Thyroid gland (tissue), 4 donors: Measurements from ENCODE around the gene VWC2L. TPM values are rescaled to one million over a fixed set of nuclear protein-coding genes. Genes with fewer than 3 reads are reported as not detected.

Experiments used
- DNase-seq, 2 donors: peaks; one replicate each; pipeline ENCODE4 v3.0.0-alpha.2; 2019
- H3K27ac ChIP-seq, 3 donors: fragments of 200-600 bp; sonication (generic); 1 replicate in 2 of 3; 2 replicates in 1 of 3; pipeline ENCODE4 v1.5.1; 2016 to 2019; ENCODE audit warnings: mild to moderate bottlenecking in 1 of 3, moderate library complexity in 1 of 3
- H3K27me3 ChIP-seq: fragments of 200-600 bp; sonication (generic); one replicate; pipeline ENCODE4 v1.5.1; 2019
- H3K36me3 ChIP-seq, 2 donors: fragments of 200-600 bp; sonication (generic); one replicate each; pipeline ENCODE4 v1.5.1; 2016 to 2019
- H3K4me1 ChIP-seq, 2 donors: fragments of 200-600 bp; sonication (generic); one replicate each; pipeline ENCODE4 v1.5.1; 2017 to 2019
- H3K4me3 ChIP-seq, 3 donors: fragments of 200-600 bp; sonication (generic); replicated peaks in 1 of 3; 1 replicate in 2 of 3; 2 replicates in 1 of 3; pipeline ENCODE4 v1.5.1; 2016; ENCODE audit warnings: mild to moderate bottlenecking in 1 of 3
- H3K9me3 ChIP-seq: fragments of 200-600 bp; sonication (generic); one replicate; pipeline ENCODE4 v1.5.1; 2017
- POLR2A ChIP-seq, 2 donors: fragments of 450-650 bp; IDR thresholded peaks; one replicate each; pipeline ENCODE4 v1.6.1; 2017; ENCODE audit warnings: antibody characterized with exemption in 2 of 2, mild to moderate bottlenecking in 2 of 2, moderate library complexity in 1 of 2
- WGBS, 2 donors: methylation state at CpG; one replicate each; pipeline ENCODE4 v1.1.5; 2017; 5-methylcytosine and 5-hydroxymethylcytosine counted together
- intact Hi-C: fragments of 100-400 bp; cut with DNase I; formaldehyde crosslinking; loops from one replicate; pipeline ENCODE4 v1.15.1; 2023
- total RNA-seq, 4 donors: library from RNA; depleted of rRNA; stranded (reverse); fragments of >200 nt; gene quantifications; one replicate each; pipeline ENCODE4 v1.2.3, GENCODE V29; 2016
- TF ChIP-seq, protein P1 (sequence below), 6 experiments: fragments of 200-600 bp in 3 of 6; fragments of 450-650 bp in 3 of 6; sonication (generic) in 3 of 6; IDR thresholded peaks; one replicate each; pipeline ENCODE4 v1.5.1; 2016 to 2019; ENCODE audit warnings: antibody characterized with exemption in 6 of 6, mild to moderate bottlenecking in 2 of 6, inconsistent platforms in 1 of 6, moderate library complexity in 1 of 6

The VWC2L gene
- total RNA-seq, 4 donors from 2014 or later, result not detected

DNA sequence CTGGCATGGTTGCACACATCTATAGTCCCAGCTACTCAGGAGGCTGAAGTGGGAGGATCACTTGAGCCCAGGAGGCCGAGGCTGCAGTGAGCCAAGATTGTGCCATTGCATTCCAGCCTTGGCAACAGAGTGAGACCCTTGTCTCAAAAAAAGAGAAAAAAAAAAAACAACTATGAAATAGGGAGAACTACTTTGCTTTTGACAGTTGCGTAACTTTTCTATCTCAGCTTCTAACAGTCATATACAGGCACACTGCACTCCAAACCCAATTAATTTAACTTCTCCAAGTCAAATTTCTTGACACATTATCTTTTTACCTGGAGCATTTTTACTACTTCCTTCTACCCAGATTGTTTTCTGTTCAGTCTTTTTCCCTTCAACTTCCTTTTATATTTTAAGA is 24.1 kb upstream of the VWC2L start:
- 86 to 89% methylated on average over 2 of the region's 2 CpGs for WGBS, 2 donors
- intact Hi-C loops, result no loop called here
- no peak for DNase-seq

DNA sequence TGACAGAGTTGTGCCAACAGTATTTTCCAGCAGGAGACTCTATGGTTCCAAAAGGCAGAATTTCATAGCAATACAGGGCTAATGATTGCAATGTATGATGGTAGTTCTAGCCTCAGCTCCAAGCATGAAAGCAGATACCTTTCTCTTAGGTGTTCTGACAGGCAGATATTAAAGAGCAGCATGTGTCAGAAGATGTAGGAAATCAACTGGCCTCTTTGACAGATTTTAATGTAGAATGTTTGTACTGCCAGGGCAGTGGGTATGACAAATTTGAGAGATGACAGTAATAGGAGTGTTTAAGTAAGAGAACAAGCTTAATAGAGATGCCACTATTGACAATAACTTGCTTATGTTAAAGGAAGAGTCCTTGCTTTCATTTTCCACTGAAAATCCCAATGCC is 21.5 kb upstream of the VWC2L start:
- Histone ChIP-seq H3K27me3 (no peaks in the 10 kb centered on the region), H3K4me1 (no peaks in the 10 kb centered on the region), H3K9me3 (no peaks in the 10 kb centered on the region), H3K4me3 (no peak overlapping the region), H3K36me3 (no peaks in the 10 kb centered on the region), H3K27ac (no peak overlapping the region)
- no peak for DNase-seq
- intact Hi-C loops, result no loop called here
- TF ChIP-seq POLR2A (IDR thresholded peaks at IDR 0.05), result no peak
- TF ChIP-seq, protein P1, sequence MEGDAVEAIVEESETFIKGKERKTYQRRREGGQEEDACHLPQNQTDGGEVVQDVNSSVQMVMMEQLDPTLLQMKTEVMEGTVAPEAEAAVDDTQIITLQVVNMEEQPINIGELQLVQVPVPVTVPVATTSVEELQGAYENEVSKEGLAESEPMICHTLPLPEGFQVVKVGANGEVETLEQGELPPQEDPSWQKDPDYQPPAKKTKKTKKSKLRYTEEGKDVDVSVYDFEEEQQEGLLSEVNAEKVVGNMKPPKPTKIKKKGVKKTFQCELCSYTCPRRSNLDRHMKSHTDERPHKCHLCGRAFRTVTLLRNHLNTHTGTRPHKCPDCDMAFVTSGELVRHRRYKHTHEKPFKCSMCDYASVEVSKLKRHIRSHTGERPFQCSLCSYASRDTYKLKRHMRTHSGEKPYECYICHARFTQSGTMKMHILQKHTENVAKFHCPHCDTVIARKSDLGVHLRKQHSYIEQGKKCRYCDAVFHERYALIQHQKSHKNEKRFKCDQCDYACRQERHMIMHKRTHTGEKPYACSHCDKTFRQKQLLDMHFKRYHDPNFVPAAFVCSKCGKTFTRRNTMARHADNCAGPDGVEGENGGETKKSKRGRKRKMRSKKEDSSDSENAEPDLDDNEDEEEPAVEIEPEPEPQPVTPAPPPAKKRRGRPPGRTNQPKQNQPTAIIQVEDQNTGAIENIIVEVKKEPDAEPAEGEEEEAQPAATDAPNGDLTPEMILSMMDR (IDR thresholded peaks at IDR 0.05), result no peak

More for the DNA sequence above, 24.1 kb upstream of the VWC2L start:
- TF ChIP-seq, protein P1 (IDR thresholded peaks at IDR 0.05), result no peak
- TF ChIP-seq POLR2A (IDR thresholded peaks at IDR 0.05), result no peak
- H3K27ac ChIP-seq, result no peak overlapping the region
- no peaks in the 10 kb centered on the region for H3K27me3 ChIP-seq
- H3K4me1 ChIP-seq, result no peaks in the 10 kb centered on the region
- no peaks in the 10 kb centered on the region for H3K9me3 ChIP-seq
- no peak overlapping the region for H3K4me3 ChIP-seq
- H3K36me3 ChIP-seq, result no peaks in the 10 kb centered on the region

DNA sequence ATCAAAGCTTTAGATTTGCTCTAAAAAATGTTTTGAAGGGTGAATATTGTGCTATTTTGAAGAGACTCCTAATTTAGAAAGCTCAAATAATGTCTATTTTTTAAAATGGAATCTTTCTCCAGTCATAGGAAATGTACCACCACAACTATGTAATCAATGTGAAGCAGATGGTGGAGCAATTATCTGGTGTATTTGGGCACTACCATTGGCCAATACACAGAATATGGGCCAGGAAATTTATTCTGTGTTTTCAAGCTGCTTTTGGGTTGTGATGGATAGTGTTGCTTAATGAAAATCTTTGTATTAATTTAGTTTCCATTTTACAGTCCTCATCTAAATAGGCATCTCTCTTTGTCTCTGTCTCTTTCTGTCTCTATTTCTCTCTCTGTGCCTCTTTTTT is 17.1 kb upstream of the VWC2L start:
- no peak for DNase-seq
- Histone ChIP-seq H3K36me3 (no peaks in the 10 kb centered on the region), H3K27me3 (no peaks in the 10 kb centered on the region), H3K4me3 (no peak overlapping the region), H3K9me3 (no peaks in the 10 kb centered on the region), H3K4me1 (no peaks in the 10 kb centered on the region), H3K27ac (no peak overlapping the region)
- TF ChIP-seq, protein P1 (IDR thresholded peaks at IDR 0.05), result no peak
- no peak for TF ChIP-seq POLR2A (IDR thresholded peaks at IDR 0.05)
- intact Hi-C loops, result no loop called here

DNA sequence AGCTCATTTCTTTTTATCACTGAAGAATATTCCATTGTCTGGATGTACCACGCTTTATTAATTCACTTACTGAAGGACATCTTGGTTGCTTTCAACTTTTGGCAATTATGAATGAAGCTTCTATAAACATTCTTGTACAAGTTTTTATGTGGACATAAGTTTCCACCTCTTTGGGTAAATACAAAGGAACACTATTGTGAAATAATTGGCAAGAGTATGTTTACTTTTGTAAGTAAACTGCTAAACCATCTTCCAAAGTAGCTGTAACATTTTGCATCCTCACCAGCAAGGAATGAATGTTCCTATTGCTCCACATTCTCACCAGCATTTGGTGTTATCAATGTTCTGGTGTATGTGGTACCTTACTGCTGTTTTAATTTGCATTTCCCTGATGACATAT is 15.8 kb upstream of the VWC2L start:
- intact Hi-C loops, result no loop called here
- TF ChIP-seq, protein P1 (IDR thresholded peaks at IDR 0.05), result no peak
- TF ChIP-seq POLR2A (IDR thresholded peaks at IDR 0.05), result no peak
- Histone ChIP-seq H3K9me3 (no peaks in the 10 kb centered on the region), H3K36me3 (no peaks in the 10 kb centered on the region), H3K4me1 (no peaks in the 10 kb centered on the region), H3K27ac (no peak overlapping the region), H3K4me3 (no peak overlapping the region), H3K27me3 (no peaks in the 10 kb centered on the region)
- DNase-seq, result no peak
- WGBS, 2 donors, result 89% methylated on average over 1 of the region's 1 CpG

DNA sequence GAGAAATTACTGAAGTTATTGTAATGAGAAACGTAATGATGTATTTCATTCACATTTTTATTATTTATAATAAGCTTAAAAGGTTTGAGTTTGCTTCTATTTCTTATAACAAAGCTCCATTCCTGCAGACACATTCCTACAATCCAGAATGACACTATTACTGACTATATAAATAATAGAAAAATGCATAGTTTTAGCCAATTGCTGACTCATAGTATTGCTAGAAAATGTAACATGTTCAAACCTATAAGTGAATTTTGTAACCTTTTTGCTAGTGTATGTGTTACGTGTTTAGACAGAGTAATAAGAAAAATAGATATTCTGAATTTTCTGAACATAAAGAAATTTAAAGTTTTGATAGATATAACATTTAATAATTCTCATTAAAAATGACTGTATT is 9.3 kb upstream of the VWC2L start:
- WGBS, 2 donors, result 75 to 78% methylated on average over 2 of the region's 2 CpGs
- Histone ChIP-seq H3K9me3 (no peaks in the 10 kb centered on the region), H3K27ac (no peak overlapping the region), H3K27me3 (no peaks in the 10 kb centered on the region), H3K4me3 (no peak overlapping the region), H3K36me3 (no peaks in the 10 kb centered on the region), H3K4me1 (no peaks in the 10 kb centered on the region)
- TF ChIP-seq, protein P1 (IDR thresholded peaks at IDR 0.05), result no peak
- TF ChIP-seq POLR2A (IDR thresholded peaks at IDR 0.05), result no peak
- no peak for DNase-seq
- intact Hi-C loops, result no loop called here
